D721Med (cell line): ENCODE measurements around the gene VWA3B.
"Not testable (repeated sequence)": the region's sequence is repeated elsewhere in the genome, so short reads cannot be mapped to it uniquely, and the experiment has no call there.

Source experiments
- DNase-seq: peaks from one replicate; pipeline ENCODE4 v3.0.0; 2011; ENCODE audit warnings: low spot score; ENCODE audit not compliant: insufficient read length
- FAIRE-seq: peaks from 2 replicates; lab custom pipeline; 2011; peaks lifted over from hg19 to GRCh38; lab: Jason Lieb, UNC
- TF ChIP-seq, protein P1 (sequence below): IDR thresholded peaks from 2 replicates; pipeline ENCODE4 v1.5.1; 2012; ENCODE audit warnings: mild to moderate bottlenecking, control low read depth; ENCODE audit not compliant: insufficient read depth; ENCODE audit errors: missing control alignments

Gene VWA3B

DNA sequence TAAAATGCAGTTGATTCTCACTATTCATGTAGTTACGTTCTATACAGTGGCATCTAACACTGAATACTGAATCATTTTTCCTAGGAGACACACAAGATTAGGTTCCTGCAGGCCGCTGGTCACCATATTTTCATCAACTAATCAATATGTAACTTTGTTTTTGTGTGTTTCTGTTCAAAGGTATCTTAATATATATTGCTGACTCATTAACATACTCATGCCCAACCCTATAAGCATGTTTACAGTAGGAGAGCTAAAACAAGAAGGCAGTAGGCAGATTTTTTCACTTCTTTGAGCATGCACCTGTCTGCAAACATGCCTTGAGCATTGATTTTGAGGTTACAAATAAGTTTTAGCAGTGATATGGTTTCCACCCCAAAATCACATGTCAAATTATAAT lies 229.0 kb downstream of the VWA3B start:
- FAIRE-seq (no peak), DNase-seq (no peak)
- TF ChIP-seq, protein P1, sequence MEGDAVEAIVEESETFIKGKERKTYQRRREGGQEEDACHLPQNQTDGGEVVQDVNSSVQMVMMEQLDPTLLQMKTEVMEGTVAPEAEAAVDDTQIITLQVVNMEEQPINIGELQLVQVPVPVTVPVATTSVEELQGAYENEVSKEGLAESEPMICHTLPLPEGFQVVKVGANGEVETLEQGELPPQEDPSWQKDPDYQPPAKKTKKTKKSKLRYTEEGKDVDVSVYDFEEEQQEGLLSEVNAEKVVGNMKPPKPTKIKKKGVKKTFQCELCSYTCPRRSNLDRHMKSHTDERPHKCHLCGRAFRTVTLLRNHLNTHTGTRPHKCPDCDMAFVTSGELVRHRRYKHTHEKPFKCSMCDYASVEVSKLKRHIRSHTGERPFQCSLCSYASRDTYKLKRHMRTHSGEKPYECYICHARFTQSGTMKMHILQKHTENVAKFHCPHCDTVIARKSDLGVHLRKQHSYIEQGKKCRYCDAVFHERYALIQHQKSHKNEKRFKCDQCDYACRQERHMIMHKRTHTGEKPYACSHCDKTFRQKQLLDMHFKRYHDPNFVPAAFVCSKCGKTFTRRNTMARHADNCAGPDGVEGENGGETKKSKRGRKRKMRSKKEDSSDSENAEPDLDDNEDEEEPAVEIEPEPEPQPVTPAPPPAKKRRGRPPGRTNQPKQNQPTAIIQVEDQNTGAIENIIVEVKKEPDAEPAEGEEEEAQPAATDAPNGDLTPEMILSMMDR: no peak

DNA sequence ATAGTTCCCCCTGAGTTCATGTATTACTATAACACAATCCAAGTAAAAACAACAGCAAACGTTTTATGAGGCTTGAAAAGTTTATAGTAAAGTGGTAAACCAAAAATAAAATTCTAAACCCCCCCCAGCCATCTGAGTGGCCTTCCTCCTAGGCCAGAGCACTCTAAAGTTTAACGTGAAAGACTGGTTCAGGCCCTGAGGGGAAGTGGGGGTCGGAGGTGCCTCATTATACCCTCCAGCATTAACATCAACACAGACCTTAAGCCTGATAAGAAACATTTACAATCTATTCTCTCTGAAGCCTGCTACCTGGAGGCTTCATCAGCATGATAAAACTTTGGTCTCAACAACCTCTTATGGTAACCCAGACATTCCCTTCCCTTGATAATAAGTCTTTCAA lies 230.2 kb downstream of the VWA3B start:
- no peak for DNase-seq
- TF ChIP-seq, protein P1: no peak
- FAIRE-seq: no peak

DNA sequence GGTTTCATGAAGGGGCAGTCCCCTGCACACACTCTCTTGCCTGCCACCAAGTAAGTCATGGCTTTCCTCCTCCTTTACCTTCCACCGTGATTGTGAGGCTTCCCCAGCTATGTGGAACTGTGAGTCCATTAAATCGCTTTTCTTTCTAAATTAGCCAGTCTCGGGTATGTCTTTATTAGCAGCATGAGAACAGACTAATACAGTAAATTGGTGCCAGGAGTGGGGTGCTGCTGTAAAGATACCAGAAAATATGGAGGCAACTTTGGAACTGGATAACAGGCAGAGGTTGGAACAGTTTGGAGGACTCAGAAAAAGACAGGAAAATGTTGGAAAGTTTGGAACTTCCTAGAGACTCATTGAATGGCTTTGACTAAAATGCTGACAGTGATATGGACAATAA lies 233.2 kb downstream of the VWA3B start:
- FAIRE-seq, DNase-seq: not testable (repeated sequence)

DNA sequence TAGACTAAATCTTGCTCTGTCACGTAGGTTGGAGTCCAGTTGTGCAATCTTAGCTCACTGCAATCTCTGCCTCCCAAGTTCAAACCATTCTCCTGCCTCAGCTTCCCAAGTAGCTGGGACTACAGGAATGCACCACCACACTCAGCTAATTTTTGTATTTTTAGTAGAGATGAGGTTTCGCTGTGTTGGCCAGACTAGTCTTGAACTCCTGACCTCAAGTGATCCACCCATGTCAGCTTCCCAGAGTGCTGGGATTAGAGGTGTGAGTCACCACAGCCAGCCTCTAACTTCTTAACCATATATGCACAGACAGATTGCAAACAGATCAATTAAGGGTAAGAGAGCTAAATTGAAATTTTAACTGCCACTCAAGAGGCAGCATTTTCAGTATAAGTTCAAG lies 237.2 kb downstream of the VWA3B start:
- DNase-seq: no peak
- TF ChIP-seq, protein P1: no peak
- no peak for FAIRE-seq

DNA sequence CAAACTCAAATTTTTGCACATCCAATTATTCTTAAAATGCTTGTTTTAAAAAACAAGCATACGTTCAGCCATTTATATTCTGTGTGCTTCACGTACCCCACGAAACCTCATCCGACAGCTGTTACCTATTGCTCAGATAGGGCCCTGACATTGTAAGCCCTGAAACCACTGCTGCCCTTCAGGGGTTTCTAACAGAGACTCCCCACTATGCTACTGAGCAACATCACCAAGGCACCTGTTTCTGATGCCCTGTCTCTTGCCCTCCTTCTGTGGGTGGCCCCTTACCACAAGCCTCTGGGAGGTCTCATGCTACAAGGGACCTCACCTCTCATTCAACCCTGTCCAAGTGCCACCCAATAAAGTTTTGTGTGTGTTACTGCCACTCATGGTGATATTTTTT lies 240.8 kb downstream of the VWA3B start:
- no peak for FAIRE-seq
- no peak for DNase-seq
- TF ChIP-seq, protein P1: no peak

DNA sequence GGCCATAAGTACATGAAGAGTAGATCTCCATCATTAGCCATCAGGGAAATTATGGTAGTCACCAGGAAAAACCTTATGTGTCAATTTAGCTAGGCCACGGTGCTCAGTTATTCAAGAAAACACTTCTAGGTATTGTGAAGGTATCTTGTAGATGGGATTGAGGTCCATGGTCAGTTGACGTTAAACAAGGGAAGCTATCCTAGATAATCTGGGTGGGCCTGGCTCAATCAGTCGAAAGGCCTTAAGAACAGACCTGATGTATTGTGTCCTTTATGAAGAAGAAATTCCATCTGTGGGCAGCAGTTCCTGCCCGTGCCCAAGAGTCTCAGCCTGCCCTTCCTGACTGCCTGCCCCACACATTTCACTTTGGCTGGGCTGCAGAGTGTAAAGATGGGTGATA lies 242.6 kb downstream of the VWA3B start:
- FAIRE-seq: no peak
- TF ChIP-seq, protein P1: no peak
- DNase-seq: no peak

DNA sequence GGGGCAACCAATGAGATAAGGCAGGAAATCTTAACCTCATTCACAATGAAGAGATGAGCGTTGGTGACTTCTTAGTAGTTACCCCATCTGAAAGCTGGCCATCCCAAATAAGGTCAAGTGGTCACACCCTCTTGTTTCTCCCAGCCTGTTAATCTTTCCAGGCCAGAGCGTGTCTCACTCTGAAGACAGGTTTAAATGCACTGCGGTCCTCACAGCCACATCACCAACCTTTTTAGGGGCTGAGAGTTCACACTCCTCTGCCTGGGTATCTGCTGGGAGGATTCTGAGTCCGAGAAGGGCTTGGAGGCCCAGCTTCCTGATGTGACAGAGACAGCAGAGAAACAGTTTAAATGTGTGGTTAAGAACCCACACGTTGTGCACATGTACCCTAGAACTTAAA lies 246.0 kb downstream of the VWA3B start:
- TF ChIP-seq, protein P1: no peak
- DNase-seq: no peak
- FAIRE-seq: no peak

DNA sequence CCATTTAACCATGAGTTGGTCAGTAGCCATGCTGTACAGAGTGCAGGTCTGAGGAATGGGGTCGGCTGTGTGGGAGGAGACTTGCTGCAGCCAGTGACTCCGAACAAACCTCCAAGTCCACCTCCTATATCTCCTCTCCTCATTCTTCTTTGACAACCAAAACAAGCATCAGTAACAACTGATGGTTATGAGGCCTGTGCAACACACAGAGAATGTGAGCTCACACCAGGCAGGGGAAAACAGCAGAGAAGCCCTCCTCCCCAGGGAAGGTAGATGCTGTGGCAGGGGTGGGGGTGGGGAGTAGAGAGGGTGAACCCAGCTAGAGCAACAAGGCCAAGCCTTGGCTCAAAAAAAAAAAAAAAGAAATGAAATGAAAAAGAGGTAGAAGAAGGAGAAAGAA lies 247.0 kb downstream of the VWA3B start:
- TF ChIP-seq, protein P1: no peak
- DNase-seq (no peak), FAIRE-seq (no peak)
